Effector memory CD8-positive, alpha-beta T cell (primary cell): ENCODE measurements around the gene ACTL10.
A peak's percentile ranks its signal among the peaks of the same experiment; 100 is the strongest.
"Not testable (repeated sequence)": the region's sequence is repeated elsewhere in the genome, so short reads cannot be mapped to it uniquely, and the experiment has no call there.

Experiments
- ATAC-seq: fragments of 150-1000 bp; cut with Tn5 transposase; replicated peaks from 2 replicates; pipeline ENCODE4 v1.10.0; 2021; ENCODE audit warnings: mild to moderate bottlenecking, moderate library complexity
- DNase-seq, 3 experiments: peaks; one replicate each; pipeline ENCODE4 v3.0.0; 2021
- H3K27ac Mint-ChIP-seq, 2 donors: one replicate each; pipeline ENCODE4 v1.8.0; 2022; ENCODE audit warnings: mild to moderate bottlenecking in 2 of 2, mixed read lengths in 2 of 2, moderate library complexity in 2 of 2
- H3K27me3 Mint-ChIP-seq, 2 donors: one replicate each; pipeline ENCODE4 v1.8.0; 2022; ENCODE audit warnings: mixed read lengths in 2 of 2
- H3K36me3 Mint-ChIP-seq: one replicate; pipeline ENCODE4 v1.8.0; 2022; ENCODE audit warnings: mild to moderate bottlenecking, moderate library complexity, mixed read lengths; ENCODE audit not compliant: insufficient read depth
- H3K4me1 Mint-ChIP-seq, 2 donors: one replicate each; pipeline ENCODE4 v1.8.0; 2022; ENCODE audit warnings: low read depth in 2 of 2, mixed read lengths in 2 of 2
- H3K4me3 Mint-ChIP-seq, 2 donors: one replicate each; pipeline ENCODE4 v1.8.0; 2022; ENCODE audit warnings: mild to moderate bottlenecking in 2 of 2, mixed read lengths in 2 of 2, moderate library complexity in 2 of 2
- H3K9me3 Mint-ChIP-seq, 2 donors: one replicate each; pipeline ENCODE4 v1.8.0; 2022; ENCODE audit warnings: mixed read lengths in 2 of 2

The ACTL10 gene

GRCh38 chr20:33644313-33645071 lies 22.3 kb upstream of the ACTL10 start:
- H3K9me3 Mint-ChIP-seq, result no peaks in the 10 kb centered on the region
- H3K4me1 Mint-ChIP-seq, result peaks cover 9% of the 10 kb centered on the region in 2 donors
- H3K27me3 Mint-ChIP-seq, result no peaks in the 10 kb centered on the region
- ATAC-seq (no peak), DNase-seq (no peak)
- H3K36me3 Mint-ChIP-seq, result peaks cover 46% of the 10 kb centered on the region
- peak overlapping the region; percentile 56 to 70 for H3K27ac Mint-ChIP-seq
- H3K4me3 Mint-ChIP-seq, result no peak overlapping the region

GRCh38 chr20:33645072-33645358 lies 21.7 kb upstream of the ACTL10 start:
- Mint-ChIP-seq H3K4me3 (no peak overlapping the region), H3K27me3 (no peaks in the 10 kb centered on the region), H3K4me1 (peaks cover 9% of the 10 kb centered on the region in 2 donors), H3K36me3 (peaks cover 42% of the 10 kb centered on the region), H3K9me3 (no peaks in the 10 kb centered on the region), H3K27ac (peak overlapping the region; percentile 56 to 70)
- DNase-seq (no peak), ATAC-seq (no peak)

- peaks cover 38% of the 10 kb centered on the region for H3K36me3 Mint-ChIP-seq
- H3K9me3 Mint-ChIP-seq, result no peaks in the 10 kb centered on the region
- DNase-seq, result no peak
- H3K27ac Mint-ChIP-seq, result peak overlapping the region in 1 of 2 donors; percentile 70
- H3K27me3 Mint-ChIP-seq, result no peaks in the 10 kb centered on the region
- ATAC-seq, result no peak
- peaks cover 9% of the 10 kb centered on the region in 2 donors for H3K4me1 Mint-ChIP-seq
- H3K4me3 Mint-ChIP-seq, result no peak overlapping the region
Measured at GRCh38 chr20:33645396-33645795, 21.3 kb upstream of the ACTL10 start.

GRCh38 chr20:33646191-33646590 lies 20.6 kb upstream of the ACTL10 start:
- no peaks in the 10 kb centered on the region for H3K27me3 Mint-ChIP-seq
- H3K4me3 Mint-ChIP-seq, result no peak overlapping the region
- ATAC-seq, result no peak
- H3K36me3 Mint-ChIP-seq, result peaks cover 30% of the 10 kb centered on the region
- no peaks in the 10 kb centered on the region for H3K9me3 Mint-ChIP-seq
- H3K27ac Mint-ChIP-seq, result peak overlapping the region in 1 of 2 donors; percentile 87
- DNase-seq, result no peak
- H3K4me1 Mint-ChIP-seq, result peaks cover 9% of the 10 kb centered on the region in 2 donors

GRCh38 chr20:33646959-33647602 lies 19.7 kb upstream of the ACTL10 start:
- not testable (repeated sequence) for DNase-seq, ATAC-seq, H3K9me3 Mint-ChIP-seq, H3K4me1 Mint-ChIP-seq, H3K27me3 Mint-ChIP-seq
- Mint-ChIP-seq H3K36me3 (peaks cover 22% of the 10 kb centered on the region), H3K27ac (peak overlapping the region; percentile 85 to 87), H3K4me3 (peak overlapping the region; percentile 66 to 71)

- H3K4me1 Mint-ChIP-seq, result peaks cover 9 to 11% of the 10 kb centered on the region in 2 donors
- H3K27ac Mint-ChIP-seq, result peak overlapping the region; percentile 85 to 87
- peaks cover 18% of the 10 kb centered on the region for H3K36me3 Mint-ChIP-seq
- peak; percentile 89 for ATAC-seq
- H3K9me3 Mint-ChIP-seq, result no peaks in the 10 kb centered on the region
- DNase-seq, result peak in 1 of 3 experiments; percentile 17
- H3K27me3 Mint-ChIP-seq, result no peaks in the 10 kb centered on the region
- peak overlapping the region; percentile 66 to 71 for H3K4me3 Mint-ChIP-seq
Measured at GRCh38 chr20:33647603-33648395, 18.9 kb upstream of the ACTL10 start.

GRCh38 chr20:33648396-33649004 lies 18.2 kb upstream of the ACTL10 start:
- Mint-ChIP-seq H3K9me3 (no peaks in the 10 kb centered on the region), H3K4me1 (peaks cover 13 to 16% of the 10 kb centered on the region in 2 donors), H3K4me3 (no peak overlapping the region), H3K36me3 (peaks cover 18% of the 10 kb centered on the region), H3K27me3 (no peaks in the 10 kb centered on the region), H3K27ac (no peak overlapping the region)
- ATAC-seq (no peak), DNase-seq (no peak)

GRCh38 chr20:33649201-33649681 lies 17.5 kb upstream of the ACTL10 start:
- Mint-ChIP-seq H3K27ac (peak overlapping the region in 1 of 2 donors; percentile 62), H3K4me1 (peaks cover 14 to 16% of the 10 kb centered on the region in 2 donors), H3K36me3 (peaks cover 17% of the 10 kb centered on the region), H3K9me3 (no peaks in the 10 kb centered on the region), H3K27me3 (no peaks in the 10 kb centered on the region), H3K4me3 (no peak overlapping the region)
- DNase-seq (no peak), ATAC-seq (no peak)

GRCh38 chr20:33650111-33650752 lies 16.5 kb upstream of the ACTL10 start:
- Mint-ChIP-seq H3K27ac (peak overlapping the region; percentile 17 to 62), H3K4me1 (peaks cover 14 to 16% of the 10 kb centered on the region in 2 donors), H3K4me3 (no peak overlapping the region), H3K27me3 (no peaks in the 10 kb centered on the region), H3K9me3 (no peaks in the 10 kb centered on the region), H3K36me3 (peaks cover 12% of the 10 kb centered on the region)
- ATAC-seq, result no peak
- no peak for DNase-seq

- H3K27ac Mint-ChIP-seq, result peak overlapping the region; percentile 17 to 62
- H3K4me1 Mint-ChIP-seq, result peaks cover 14 to 16% of the 10 kb centered on the region in 2 donors
- peaks cover 8% of the 10 kb centered on the region for H3K36me3 Mint-ChIP-seq
- H3K9me3 Mint-ChIP-seq, result no peaks in the 10 kb centered on the region
- no peak overlapping the region for H3K4me3 Mint-ChIP-seq
- no peaks in the 10 kb centered on the region for H3K27me3 Mint-ChIP-seq
- ATAC-seq, result no peak
- no peak for DNase-seq
Measured at GRCh38 chr20:33650753-33651561, 15.8 kb upstream of the ACTL10 start.

- DNase-seq, result no peak
- no peak for ATAC-seq
- Mint-ChIP-seq H3K9me3 (no peaks in the 10 kb centered on the region), H3K4me1 (peaks cover 14 to 16% of the 10 kb centered on the region in 2 donors), H3K4me3 (no peak overlapping the region), H3K27ac (peak overlapping the region in 1 of 2 donors; percentile 17), H3K27me3 (no peaks in the 10 kb centered on the region), H3K36me3 (peaks cover 2% of the 10 kb centered on the region)
Measured at GRCh38 chr20:33651562-33652048, 15.1 kb upstream of the ACTL10 start.
